Esophagus muscularis mucosa (tissue), 3 donors: Measurements from ENCODE around the gene NDUFAF8.

ENCODE experiments used
- POLR2AphosphoS5 ChIP-seq, 2 donors: sonication (generic); formaldehyde crosslinking; IDR thresholded peaks; one replicate each; pipeline ENCODE4 v1.6.1; 2017; ENCODE audit warnings: antibody characterized with exemption in 2 of 2
- TF ChIP-seq, protein P1 (sequence below), 3 experiments: fragments of 200-600 bp in 2 of 3; fragments of 450-650 bp in 1 of 3; sonication (generic) in 2 of 3; IDR thresholded peaks; one replicate each; pipeline ENCODE4 v1.5.1; 2017 to 2019; ENCODE audit warnings: antibody characterized with exemption in 3 of 3, mild to moderate bottlenecking in 2 of 3, moderate library complexity in 1 of 3

DNA sequence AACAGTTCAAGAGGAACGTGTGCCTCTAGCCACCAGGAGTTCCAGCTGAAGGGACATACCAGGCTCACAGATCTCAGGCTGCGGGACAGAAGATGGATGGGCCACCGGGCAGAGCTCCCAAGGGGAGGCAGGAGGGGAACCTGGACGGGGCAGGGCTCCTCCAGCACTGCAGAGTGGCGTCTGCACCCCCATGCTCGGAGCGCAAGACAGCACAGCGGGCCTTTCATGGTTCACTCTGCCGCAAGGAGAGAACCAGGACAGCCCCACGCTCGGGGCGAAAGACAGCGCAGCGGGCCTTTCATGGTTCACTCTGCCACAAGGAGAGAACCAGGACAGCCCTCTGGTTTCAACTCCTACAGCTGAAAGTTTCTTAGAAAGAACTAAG, 35.3 kb downstream of the NDUFAF8 start:
- TF ChIP-seq, protein P1, sequence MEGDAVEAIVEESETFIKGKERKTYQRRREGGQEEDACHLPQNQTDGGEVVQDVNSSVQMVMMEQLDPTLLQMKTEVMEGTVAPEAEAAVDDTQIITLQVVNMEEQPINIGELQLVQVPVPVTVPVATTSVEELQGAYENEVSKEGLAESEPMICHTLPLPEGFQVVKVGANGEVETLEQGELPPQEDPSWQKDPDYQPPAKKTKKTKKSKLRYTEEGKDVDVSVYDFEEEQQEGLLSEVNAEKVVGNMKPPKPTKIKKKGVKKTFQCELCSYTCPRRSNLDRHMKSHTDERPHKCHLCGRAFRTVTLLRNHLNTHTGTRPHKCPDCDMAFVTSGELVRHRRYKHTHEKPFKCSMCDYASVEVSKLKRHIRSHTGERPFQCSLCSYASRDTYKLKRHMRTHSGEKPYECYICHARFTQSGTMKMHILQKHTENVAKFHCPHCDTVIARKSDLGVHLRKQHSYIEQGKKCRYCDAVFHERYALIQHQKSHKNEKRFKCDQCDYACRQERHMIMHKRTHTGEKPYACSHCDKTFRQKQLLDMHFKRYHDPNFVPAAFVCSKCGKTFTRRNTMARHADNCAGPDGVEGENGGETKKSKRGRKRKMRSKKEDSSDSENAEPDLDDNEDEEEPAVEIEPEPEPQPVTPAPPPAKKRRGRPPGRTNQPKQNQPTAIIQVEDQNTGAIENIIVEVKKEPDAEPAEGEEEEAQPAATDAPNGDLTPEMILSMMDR (IDR thresholded peaks at IDR 0.05): no peak
- no peak for TF ChIP-seq POLR2AphosphoS5 (IDR thresholded peaks at IDR 0.05)
